GM12891 (cell line): Measurements from ENCODE around the gene DNAJC3.

Experiments
- POLR2A ChIP-seq: IDR thresholded peaks from 2 replicates; pipeline ENCODE4 v1.6.1; 2011; ENCODE audit warnings: low read depth, low read length, control low read depth
- POLR2AphosphoS5 ChIP-seq: IDR thresholded peaks from 2 replicates; pipeline ENCODE4 v1.6.1; 2011; ENCODE audit warnings: low read depth, low read length, control low read depth
- TAF1 ChIP-seq: IDR thresholded peaks from 2 replicates; pipeline ENCODE4 v1.6.1; 2011; ENCODE audit warnings: low read depth, low read length, control low read depth

DNA sequence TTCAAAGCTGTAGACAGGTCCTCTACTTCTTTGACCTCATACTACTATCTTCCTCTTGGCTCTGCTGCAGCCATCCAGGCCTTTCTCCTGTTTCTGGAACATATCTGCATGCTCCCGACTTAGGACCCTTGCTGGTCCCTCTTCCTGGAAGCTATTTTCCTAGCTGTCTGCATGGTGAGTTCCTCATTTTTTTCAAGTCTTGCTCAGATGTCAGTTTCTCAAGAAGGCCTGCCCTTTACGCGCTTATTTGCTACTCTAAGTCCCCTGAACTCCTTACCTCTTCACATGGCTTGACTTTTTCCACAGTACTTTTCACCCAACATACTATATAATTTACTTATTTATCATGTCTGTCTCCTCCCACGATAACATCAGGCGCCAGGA, 31.4 kb downstream of the DNAJC3 start:
- TF ChIP-seq POLR2AphosphoS5 = no peak
- TF ChIP-seq POLR2A = no peak
- TF ChIP-seq TAF1 = no peak
